HG02763 (cell line): ENCODE measurements around the gene BEND7.
"Not testable (repeated sequence)": the region's sequence is repeated elsewhere in the genome, so short reads cannot be mapped to it uniquely, and the experiment has no call there.

Source experiments
- ATAC-seq: cut with Tn5 transposase; IDR thresholded peaks from one replicate; pipeline ENCODE4 v1.9.1; 2021; ENCODE audit warnings: mild to moderate bottlenecking, moderate library complexity; ENCODE audit not compliant: unreplicated experiment

The BEND7 gene

GRCh38 chr10:13425397-13425796, 103.4 kb downstream of the BEND7 start:
- ATAC-seq = no peak

DNA sequence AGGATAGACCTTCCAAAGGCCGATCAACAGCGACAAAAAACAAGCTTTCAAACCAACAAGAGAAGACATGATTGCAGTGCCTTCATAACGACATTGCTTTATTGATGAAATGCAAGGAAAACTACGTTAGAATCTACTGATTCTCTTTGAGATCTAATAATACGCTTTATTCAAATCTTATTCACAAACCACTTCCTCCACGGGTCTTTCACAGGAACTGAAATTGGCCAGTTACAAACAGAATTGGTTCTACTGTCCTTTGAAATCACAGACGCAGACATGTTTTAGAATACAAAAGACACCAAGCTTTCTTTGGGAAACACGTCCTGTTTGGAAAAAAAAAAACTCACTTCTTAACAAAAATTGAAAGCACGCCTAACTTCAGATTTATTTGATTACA, 106.0 kb downstream of the BEND7 start:
- ATAC-seq = no peak

GRCh38 chr10:13421382-13421917, 107.4 kb downstream of the BEND7 start:
- no peak for ATAC-seq

DNA sequence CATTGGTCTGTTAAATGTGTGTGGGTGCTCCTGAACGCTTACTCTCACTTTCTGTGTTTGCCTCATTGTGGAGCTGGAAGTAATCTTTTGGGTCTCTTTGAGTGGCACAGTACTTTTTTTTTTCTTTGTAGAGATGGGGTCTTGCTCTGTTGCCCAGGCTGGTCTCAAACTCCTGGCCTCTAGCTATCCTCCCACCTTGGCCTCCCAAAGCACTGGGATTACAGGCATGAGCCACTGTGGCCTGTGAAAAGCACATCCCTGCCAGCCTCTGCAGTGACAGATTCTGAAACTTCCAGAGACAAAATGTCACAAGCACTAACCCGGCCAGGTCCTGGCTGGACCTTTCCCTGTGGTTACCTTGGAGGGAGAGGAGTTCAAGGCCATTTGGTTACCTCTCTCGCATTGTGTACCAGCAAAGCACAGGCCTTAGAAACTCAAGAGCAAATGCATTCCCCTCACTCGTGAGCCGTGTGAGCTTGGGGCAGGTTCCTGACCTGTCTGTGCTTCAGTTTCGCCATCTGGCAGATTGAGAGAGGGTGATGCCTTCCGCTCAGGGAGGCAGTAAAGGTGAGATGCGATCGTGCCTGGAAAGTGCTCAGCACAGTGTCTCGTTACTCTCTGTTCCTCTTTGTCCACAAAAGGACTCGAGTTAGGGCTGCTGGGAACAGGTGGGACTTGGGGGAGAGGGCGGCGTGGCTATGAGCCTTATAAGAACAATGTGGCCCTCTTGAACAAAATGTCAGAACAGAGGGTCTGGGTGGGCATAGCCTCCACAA, 108.1 kb downstream of the BEND7 start:
- ATAC-seq = no peak

GRCh38 chr10:13417459-13418126, 111.2 kb downstream of the BEND7 start:
- ATAC-seq = no peak

DNA sequence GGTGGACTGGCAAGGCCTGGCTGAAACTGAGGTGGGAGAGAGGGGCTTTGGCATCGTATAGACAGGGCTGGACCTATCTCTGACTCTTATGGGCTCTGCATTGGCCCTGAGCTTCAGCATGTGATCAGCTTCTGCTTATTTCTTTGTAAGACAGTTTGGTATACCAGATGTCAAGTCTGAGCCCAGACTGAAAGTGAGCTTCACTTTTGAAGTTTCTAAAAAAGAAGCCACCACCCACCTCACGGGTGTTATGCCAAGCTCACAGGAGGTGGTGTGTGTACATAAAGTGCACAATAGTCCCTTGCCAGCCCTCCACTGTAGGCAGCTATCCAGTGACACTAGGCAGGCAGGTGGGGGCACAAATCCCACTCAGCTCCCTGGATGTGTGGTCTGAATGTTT, 112.1 kb downstream of the BEND7 start:
- ATAC-seq = no peak

GRCh38 chr10:13414855-13415254, 114.0 kb downstream of the BEND7 start:
- ATAC-seq = no peak

DNA sequence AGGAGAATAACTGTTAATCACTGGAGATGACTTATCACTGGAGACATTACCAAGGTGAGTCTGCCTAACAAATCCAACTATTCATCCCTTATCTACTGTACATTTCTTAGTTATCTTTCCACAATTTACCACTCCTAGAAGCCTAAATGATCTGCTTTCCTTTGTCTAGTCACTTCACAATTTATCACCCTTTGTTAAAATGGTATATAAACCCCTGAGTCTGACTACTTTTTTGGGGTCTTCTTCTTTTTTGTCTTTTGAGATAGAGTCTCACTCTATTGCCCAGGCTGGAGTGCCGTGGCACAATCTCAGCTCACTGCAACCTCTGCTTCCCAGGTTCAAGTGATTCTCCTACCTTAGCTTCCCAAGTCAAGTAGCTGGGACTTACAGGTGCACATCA, 114.7 kb downstream of the BEND7 start:
- no peak for ATAC-seq

GRCh38 chr10:13412894-13413293, 115.9 kb downstream of the BEND7 start:
- ATAC-seq = no peak

DNA sequence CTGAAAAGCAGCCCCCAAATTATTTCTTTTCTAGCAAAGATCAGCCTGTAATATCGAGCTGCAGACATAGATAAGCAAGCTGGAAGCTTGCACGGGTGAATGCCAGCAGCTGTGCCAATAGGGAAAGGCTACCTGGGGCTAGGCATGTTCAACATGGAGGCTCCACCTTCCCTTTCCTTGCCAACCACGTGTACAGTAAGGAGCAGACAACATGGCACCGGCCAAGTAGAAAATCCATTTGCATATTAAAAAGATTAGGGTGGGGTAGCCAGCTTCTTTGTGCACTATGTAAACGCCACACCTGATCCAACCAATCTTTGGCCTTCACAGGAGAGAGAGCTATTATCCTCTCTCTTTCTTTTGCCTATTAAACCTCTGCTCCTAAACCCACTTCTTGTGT, 124.0 kb downstream of the BEND7 start:
- no peak for ATAC-seq

- ATAC-seq = no peak
Observed at GRCh38 chr10:13404305-13404759, 124.5 kb downstream of the BEND7 start.

DNA sequence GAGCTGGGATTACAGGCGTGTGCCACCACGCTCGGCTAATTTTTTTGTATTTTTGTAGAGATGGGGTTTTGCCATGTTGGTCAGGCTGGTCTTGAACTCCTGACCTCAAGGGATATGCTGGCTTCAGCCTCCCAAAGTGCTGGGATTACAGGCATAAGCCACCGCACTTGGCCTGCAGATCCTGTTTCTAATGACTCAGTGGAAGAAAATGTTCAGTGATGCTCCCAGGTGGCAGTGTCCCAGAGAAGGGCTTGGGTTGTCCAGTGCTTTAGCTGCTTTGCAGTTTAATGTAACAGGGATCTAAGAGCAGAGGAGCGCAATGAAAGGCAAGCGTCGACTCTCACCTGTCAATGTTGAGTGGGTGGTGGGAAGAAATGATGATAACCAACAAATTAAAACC, 125.4 kb downstream of the BEND7 start:
- ATAC-seq = not testable (repeated sequence)

DNA sequence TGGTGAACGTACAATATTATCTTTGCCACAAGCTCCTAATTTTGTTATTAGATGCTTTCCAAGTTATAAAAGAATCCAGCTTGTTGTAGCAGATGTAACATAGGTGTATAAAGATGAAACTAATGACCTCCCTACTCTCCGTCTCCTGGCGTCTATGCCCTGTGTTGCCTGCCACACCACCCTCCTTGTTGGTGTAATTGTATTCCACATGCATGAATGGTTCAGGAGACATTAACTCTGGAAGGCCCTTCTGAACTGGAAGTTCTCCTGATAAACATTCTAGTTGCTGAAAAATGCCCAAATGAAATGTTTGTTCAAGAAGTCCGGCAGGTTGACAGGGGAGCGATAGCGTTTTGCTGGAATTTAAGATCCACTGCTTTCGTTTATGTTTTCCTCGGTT, 126.8 kb downstream of the BEND7 start:
- ATAC-seq = no peak

DNA sequence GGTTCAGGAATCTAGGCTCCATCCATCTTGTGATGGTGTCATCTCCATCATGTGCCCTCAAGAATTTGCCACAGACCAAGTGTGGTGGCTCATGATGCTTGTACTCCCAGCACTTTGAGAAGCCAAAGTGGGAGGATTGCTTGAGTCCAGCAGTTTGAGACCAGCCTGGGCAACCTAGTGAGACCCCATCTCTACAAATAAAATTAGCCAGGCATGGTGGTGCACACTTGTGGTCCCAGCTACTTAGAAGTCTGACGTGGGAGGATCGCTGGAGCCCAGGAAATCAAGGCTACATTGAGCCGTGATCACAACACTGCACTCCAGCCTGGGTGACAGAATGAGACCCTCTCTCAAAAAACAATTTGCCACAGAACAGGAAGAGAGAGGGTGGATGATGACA, 127.7 kb downstream of the BEND7 start:
- no peak for ATAC-seq

DNA sequence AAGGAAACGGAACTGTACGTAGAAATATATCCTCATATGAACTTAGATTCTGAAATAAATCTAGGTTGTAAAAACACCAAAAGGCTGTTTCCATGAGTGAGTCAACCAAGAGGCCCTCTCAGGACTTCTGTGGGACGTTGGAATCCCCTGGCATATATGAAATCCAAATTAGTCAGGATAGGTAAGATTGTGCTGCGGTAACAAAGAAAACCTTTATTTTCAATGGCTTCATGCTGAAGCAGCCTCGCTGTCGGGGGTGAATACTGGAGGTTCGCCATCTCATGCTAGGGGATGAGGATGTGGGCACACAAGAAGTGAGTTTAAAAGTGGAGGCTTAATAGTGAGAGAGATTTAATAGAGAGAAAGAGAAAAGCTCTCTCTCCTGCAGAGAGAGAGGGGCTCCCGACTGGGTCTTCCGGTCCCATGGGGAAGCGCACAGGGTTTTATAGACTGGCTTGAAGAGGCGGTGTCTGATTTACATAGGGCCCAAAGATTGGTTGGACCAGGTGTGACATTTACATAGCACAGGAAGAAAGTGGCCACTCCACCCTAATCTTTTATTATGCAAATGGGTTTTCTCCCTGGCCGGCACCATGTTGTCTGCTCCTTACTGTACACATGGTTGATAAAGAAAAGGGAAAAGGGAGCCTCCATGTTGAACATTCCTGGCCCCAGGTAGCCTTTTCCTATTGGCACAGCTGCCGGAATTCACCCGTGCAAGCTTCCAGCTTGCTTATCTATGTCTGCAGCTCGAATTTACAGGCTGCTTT, 128.4 kb downstream of the BEND7 start:
- ATAC-seq = no peak

DNA sequence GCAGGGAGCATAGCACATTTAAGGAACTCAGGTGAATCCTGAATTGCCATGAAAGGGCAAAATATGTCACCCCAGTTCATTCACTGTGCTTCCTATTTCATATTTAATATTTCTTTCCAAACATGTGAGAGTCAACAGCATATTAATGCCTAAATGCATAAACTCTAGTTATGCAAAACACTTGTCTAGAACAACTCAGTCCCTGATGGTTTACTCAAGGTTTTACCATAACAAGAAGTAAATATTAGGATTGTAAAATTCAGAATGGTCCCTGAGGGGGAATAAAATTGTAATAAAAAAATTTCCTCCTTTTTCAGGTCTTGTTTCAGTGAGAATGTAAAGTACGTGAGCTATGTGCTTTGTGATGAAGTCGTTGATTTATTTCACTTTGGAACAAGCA, 129.1 kb downstream of the BEND7 start:
- no peak for ATAC-seq

DNA sequence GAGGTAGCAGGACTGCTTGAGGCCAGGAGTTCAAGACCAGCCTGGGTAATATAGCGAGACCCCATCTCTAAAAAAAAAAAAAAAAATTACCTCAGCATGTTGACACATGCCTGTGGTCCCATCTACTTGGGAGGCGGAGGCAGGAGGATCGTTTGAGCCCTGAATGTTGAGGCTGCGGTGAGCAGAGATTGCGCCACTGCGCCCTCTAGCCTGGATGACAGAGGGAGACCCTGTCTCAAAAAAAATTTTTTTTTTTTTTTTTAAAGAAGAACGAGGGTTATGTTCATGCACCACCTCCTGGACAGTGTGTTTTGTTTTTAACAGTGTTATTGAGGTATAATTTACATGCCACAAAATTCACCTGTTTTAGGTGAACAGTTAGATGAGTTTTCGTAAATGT, 129.6 kb downstream of the BEND7 start:
- no peak for ATAC-seq

GRCh38 chr10:13397052-13397451, 131.8 kb downstream of the BEND7 start:
- ATAC-seq = no peak

DNA sequence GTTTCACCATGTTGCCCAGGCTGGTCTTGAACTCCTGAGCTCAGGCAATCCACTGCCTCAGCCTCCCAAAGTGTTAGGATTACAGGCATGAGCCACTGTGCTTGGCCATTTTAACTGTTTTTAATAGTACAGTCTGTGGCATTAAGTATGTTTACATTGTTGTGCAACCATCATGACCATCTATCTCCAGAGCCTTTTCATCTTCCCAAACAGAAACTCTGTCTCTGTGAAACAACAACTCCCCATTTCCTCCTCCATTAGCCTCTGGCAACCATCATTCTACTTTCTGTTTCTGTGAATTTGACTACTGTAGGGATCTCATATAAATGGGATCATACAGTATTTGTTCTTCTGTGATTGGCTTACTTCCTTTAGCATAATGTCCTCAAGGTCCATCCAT, 132.4 kb downstream of the BEND7 start:
- ATAC-seq = no peak

GRCh38 chr10:13395540-13395939, 133.3 kb downstream of the BEND7 start:
- no peak for ATAC-seq

- ATAC-seq = no peak
Observed at GRCh38 chr10:13393640-13394039, 135.2 kb downstream of the BEND7 start.

DNA sequence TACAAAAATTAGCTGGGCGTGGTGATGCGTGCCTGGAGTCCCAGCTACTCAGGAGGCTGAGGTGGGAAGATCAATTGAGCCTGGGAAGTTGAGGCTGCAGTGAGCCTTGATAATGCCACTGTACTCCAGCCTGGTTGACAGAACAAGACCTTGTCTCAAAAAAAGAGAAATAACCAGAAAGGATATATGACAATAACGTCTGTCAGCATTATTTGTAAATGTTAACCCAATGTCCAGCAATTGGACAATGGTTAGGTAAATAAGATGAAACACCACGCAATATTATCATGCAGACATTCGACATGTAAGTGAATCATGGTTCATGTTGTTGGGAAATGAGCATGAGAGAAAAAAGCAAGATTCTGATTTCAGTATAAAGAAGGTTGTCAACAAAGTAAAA, 136.1 kb downstream of the BEND7 start:
- no peak for ATAC-seq
